Thoracic aorta (tissue), 2 donors: ENCODE measurements around the gene ARID3A. TPM values are rescaled to one million over a fixed set of nuclear protein-coding genes. Genes with fewer than 3 reads are reported as not detected.

Source experiments
- ATAC-seq: fragments of 150-250 bp; one replicate; pipeline ENCODE4 v1.8.0; 2017; ENCODE audit warnings: low read depth; ENCODE audit not compliant: insufficient number of reproducible peaks, low FRiP score
- DNase-seq: peaks from one replicate; pipeline ENCODE4 v3.0.0-alpha.2; 2020; ENCODE audit warnings: low spot score
- H3K27ac ChIP-seq, 2 donors: fragments of 200-600 bp; sonication (generic); 1 replicate in 1 of 2; 2 replicates in 1 of 2; pipeline ENCODE4 v1.5.1; 2016; ENCODE audit warnings: mild to moderate bottlenecking in 2 of 2, moderate library complexity in 2 of 2
- H3K27me3 ChIP-seq: fragments of 200-600 bp; sonication (generic); replicated peaks from 2 replicates; pipeline ENCODE4 v1.6.0; 2016; ENCODE audit warnings: mild to moderate bottlenecking; ENCODE audit not compliant: insufficient read depth
- H3K36me3 ChIP-seq: fragments of 200-600 bp; sonication (generic); one replicate; pipeline ENCODE4 v1.5.1; 2016
- H3K4me1 ChIP-seq, 2 donors: fragments of 200-600 bp; sonication (generic); 1 replicate in 1 of 2; 2 replicates in 1 of 2; pipeline versions ENCODE4 v1.5.1 to v1.6.0; 2016; ENCODE audit warnings: low read depth in 2 of 2, mild to moderate bottlenecking in 1 of 2; ENCODE audit not compliant: control insufficient read depth in 1 of 2
- H3K4me3 ChIP-seq: fragments of 200-600 bp; sonication (generic); 2 replicates; pipeline ENCODE4 v1.5.1; 2016; ENCODE audit warnings: mild to moderate bottlenecking
- H3K9me3 ChIP-seq: fragments of 200-600 bp; sonication (generic); 2 replicates; pipeline ENCODE4 v1.5.1; 2016
- CTCF ChIP-seq: fragments of 200-600 bp; sonication (generic); IDR thresholded peaks from one replicate; pipeline ENCODE4 v1.5.1; 2019; ENCODE audit warnings: antibody characterized with exemption
- total RNA-seq, 2 donors: library from RNA; depleted of rRNA; stranded (reverse); fragments of >200 nt; gene quantifications; one replicate each; pipeline versions ENCODE4 v1.1.0 to v1.2.3, GENCODE V29; 2016

ARID3A gene
- total RNA-seq, 2 donors from 2014 or later, result 3.3 to 11.2 TPM

- DNase-seq, result no peak
- H3K36me3 ChIP-seq, result no peaks in the 10 kb centered on the region
- no peak overlapping the region for H3K4me3 ChIP-seq
- H3K4me1 ChIP-seq, result peaks cover 6 to 20% of the 10 kb centered on the region in 2 donors
- TF ChIP-seq CTCF, result no peak
- H3K27ac ChIP-seq, result no peak overlapping the region
- no peaks in the 10 kb centered on the region for H3K27me3 ChIP-seq
- H3K9me3 ChIP-seq, result no peaks in the 10 kb centered on the region
- no peak for ATAC-seq
Measured at GRCh38 chr19:944171-944567, 18.3 kb downstream of the ARID3A start.

GRCh38 chr19:944663-945241 is 18.9 kb downstream of the ARID3A start:
- Histone ChIP-seq H3K9me3 (no peaks in the 10 kb centered on the region), H3K36me3 (no peaks in the 10 kb centered on the region), H3K27ac (no peak overlapping the region), H3K4me1 (peaks cover 6 to 20% of the 10 kb centered on the region in 2 donors), H3K4me3 (no peak overlapping the region), H3K27me3 (no peaks in the 10 kb centered on the region)
- ATAC-seq (no peak), DNase-seq (no peak)
- TF ChIP-seq CTCF, result no peak

- TF ChIP-seq CTCF, result no peak
- ATAC-seq, result no peak
Measured at GRCh38 chr19:945401-946252, 19.8 kb downstream of the ARID3A start.

GRCh38 chr19:947090-947706 is 21.4 kb downstream of the ARID3A start:
- H3K9me3 ChIP-seq, result no peaks in the 10 kb centered on the region
- no peak for DNase-seq
- no peaks in the 10 kb centered on the region for H3K27me3 ChIP-seq
- no peaks in the 10 kb centered on the region for H3K36me3 ChIP-seq
- H3K4me3 ChIP-seq, result no peak overlapping the region
- H3K27ac ChIP-seq, result no peak overlapping the region
- TF ChIP-seq CTCF, result no peak
- ATAC-seq, result no peak
- H3K4me1 ChIP-seq, result no peaks in the 10 kb centered on the region

More at GRCh38 chr19:945401-946252, 19.8 kb downstream of the ARID3A start:
- H3K27ac ChIP-seq, result no peak overlapping the region
- peaks cover under 1 to 12% of the 10 kb centered on the region in 2 donors for H3K4me1 ChIP-seq
- H3K27me3 ChIP-seq, result no peaks in the 10 kb centered on the region
- no peak for DNase-seq
- H3K4me3 ChIP-seq, result no peak overlapping the region
- no peaks in the 10 kb centered on the region for H3K36me3 ChIP-seq
- no peaks in the 10 kb centered on the region for H3K9me3 ChIP-seq
